ENCODE measurements around the gene CPEB1.

Gene CPEB1

GRCh38 chr15:82543160-82543559 lies 104.0 kb downstream of the CPEB1 start:
- POLR2A ChIA-PET (ENCODE audit: low non-redundant PET), result interaction anchor here (0.6 kb wide), 1 partner anchor 271 kb away, joined by 3 read pairs; no protein-coding TSS in a partner anchor
- H3K27ac ChIP-seq, result no peak overlapping the region

GRCh38 chr15:82540984-82541431 lies 106.2 kb downstream of the CPEB1 start:
- POLR2A ChIA-PET (ENCODE audit: low non-redundant PET), result interaction anchor here (0.5 to 1.4 kb wide), 5 partner anchors 12 to 292 kb away, joined by 3 to 5 read pairs (median 3); no protein-coding TSS in a partner anchor
- TF ChIP-seq, protein P1, sequence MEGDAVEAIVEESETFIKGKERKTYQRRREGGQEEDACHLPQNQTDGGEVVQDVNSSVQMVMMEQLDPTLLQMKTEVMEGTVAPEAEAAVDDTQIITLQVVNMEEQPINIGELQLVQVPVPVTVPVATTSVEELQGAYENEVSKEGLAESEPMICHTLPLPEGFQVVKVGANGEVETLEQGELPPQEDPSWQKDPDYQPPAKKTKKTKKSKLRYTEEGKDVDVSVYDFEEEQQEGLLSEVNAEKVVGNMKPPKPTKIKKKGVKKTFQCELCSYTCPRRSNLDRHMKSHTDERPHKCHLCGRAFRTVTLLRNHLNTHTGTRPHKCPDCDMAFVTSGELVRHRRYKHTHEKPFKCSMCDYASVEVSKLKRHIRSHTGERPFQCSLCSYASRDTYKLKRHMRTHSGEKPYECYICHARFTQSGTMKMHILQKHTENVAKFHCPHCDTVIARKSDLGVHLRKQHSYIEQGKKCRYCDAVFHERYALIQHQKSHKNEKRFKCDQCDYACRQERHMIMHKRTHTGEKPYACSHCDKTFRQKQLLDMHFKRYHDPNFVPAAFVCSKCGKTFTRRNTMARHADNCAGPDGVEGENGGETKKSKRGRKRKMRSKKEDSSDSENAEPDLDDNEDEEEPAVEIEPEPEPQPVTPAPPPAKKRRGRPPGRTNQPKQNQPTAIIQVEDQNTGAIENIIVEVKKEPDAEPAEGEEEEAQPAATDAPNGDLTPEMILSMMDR (conservative IDR thresholded peaks at IDR 0.05; ENCODE audit: low read depth), result no peak
- peak; percentile 46 for DNase-seq (ENCODE audit: low spot score)
- peak overlapping the region; percentile 88 for H3K27ac ChIP-seq
- CTCF ChIA-PET, result interaction anchor here (0.5 to 0.6 kb wide), 2 partner anchors 179 to 725 kb away, joined by 4 read pairs; no protein-coding TSS in a partner anchor

More at GRCh38 chr15:82543160-82543559, 104.0 kb downstream of the CPEB1 start:
- no peak for DNase-seq (ENCODE audit: low spot score)
- CTCF ChIA-PET, result interaction anchor here (0.5 to 0.6 kb wide), 2 partner anchors 13 to 263 kb away, joined by 3 read pairs; no protein-coding TSS in a partner anchor
- TF ChIP-seq, protein P1 (conservative IDR thresholded peaks at IDR 0.05; ENCODE audit: low read depth), result no peak

- ChIA-PET CTCF (interaction anchor here (0.5 to 2.0 kb wide), 6 partner anchors 10 to 726 kb away, joined by 3 to 5 read pairs (median 4); no protein-coding TSS in a partner anchor), POLR2A (ENCODE audit: low non-redundant PET) (interaction anchor here (0.5 to 1.4 kb wide), 6 partner anchors 13 to 292 kb away, joined by 3 to 5 read pairs (median 4); no protein-coding TSS in a partner anchor)
- peak; percentile 99 for DNase-seq (ENCODE audit: low spot score)
- H3K27ac ChIP-seq, result peak within 1 kb of the TSS; percentile 88
- TF ChIP-seq, protein P1 (conservative IDR thresholded peaks at IDR 0.05; ENCODE audit: low read depth), result peak; percentile 99
Measured at GRCh38 chr15:82540055-82540983, 106.8 kb downstream of the CPEB1 start, which contains the start of gene RPS17. Gene RPS17, minus strand, starts transcription at chr15:82540457. Its CDS starts 29 bp downstream, at chr15:82540428.

DNA sequence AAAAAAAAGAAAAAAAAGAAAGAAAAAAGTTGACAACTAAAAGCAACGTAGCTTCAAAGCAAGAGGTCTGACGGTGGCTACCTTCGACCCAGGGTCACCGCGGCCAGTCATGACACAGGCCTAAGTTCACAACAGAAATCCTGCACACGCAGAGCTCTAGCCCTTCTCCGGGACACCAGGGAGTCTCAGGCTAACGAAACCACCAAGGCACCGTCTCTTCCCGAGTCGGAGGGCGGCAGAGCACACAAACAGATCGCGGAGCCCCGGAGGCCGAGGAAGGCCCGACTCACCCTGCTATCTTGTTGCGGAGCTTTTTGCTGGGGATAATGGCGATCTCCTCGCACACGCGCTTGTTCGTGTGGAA lies 107.5 kb downstream of the CPEB1 start:
- TF ChIP-seq, protein P1 (conservative IDR thresholded peaks at IDR 0.05; ENCODE audit: low read depth), result no peak
- CTCF ChIA-PET, result interaction anchor here (0.5 to 2.0 kb wide), 6 partner anchors 9 to 669 kb away, joined by 3 to 5 read pairs (median 4); no protein-coding TSS in a partner anchor
- DNase-seq (ENCODE audit: low spot score), result no peak
- POLR2A ChIA-PET (ENCODE audit: low non-redundant PET), result interaction anchor here (0.7 to 1.1 kb wide), 2 partner anchors 105 to 211 kb away, joined by 3 read pairs; no protein-coding TSS in a partner anchor
- H3K27ac ChIP-seq, result peak overlapping the region; percentile 88

- ChIA-PET CTCF (interaction anchor here (0.6 to 2.0 kb wide), 2 partner anchors 9 to 271 kb away, joined by 4 to 5 read pairs; no protein-coding TSS in a partner anchor), POLR2A (ENCODE audit: low non-redundant PET) (interaction anchor here (0.7 kb wide), 1 partner anchor 211 kb away, joined by 3 read pairs; no protein-coding TSS in a partner anchor)
- peak overlapping the region; percentile 88 for H3K27ac ChIP-seq
- no peak for DNase-seq (ENCODE audit: low spot score)
- TF ChIP-seq, protein P1 (conservative IDR thresholded peaks at IDR 0.05; ENCODE audit: low read depth), result no peak
Measured at GRCh38 chr15:82538961-82539690, 108.0 kb downstream of the CPEB1 start.

Measured in RWPE1 (cell line).